GM12864 (cell line): ENCODE results near the gene FLOT1.

Experiments
- DNase-seq: peaks from one replicate; pipeline ENCODE4 v3.0.0-alpha.2; 2011; ENCODE audit warnings: low read depth
- H3K4me3 ChIP-seq: 2 replicates; pipeline ENCODE4 v1.5.1; 2011; ENCODE audit warnings: mild to moderate bottlenecking, low read depth, low read length, control low read depth
- TF ChIP-seq, protein P1 (sequence below): IDR thresholded peaks from 2 replicates; pipeline ENCODE4 v1.5.1; 2011; ENCODE audit warnings: low read depth, mild to moderate bottlenecking, moderate library complexity, low read length, control low read depth, inconsistent platforms; ENCODE audit errors: missing control alignments

FLOT1 gene

GRCh38 chr6:30749554-30750378 is 7.3 kb upstream of the FLOT1 start:
- DNase-seq = no peak
- no peak overlapping the region for H3K4me3 ChIP-seq

DNA sequence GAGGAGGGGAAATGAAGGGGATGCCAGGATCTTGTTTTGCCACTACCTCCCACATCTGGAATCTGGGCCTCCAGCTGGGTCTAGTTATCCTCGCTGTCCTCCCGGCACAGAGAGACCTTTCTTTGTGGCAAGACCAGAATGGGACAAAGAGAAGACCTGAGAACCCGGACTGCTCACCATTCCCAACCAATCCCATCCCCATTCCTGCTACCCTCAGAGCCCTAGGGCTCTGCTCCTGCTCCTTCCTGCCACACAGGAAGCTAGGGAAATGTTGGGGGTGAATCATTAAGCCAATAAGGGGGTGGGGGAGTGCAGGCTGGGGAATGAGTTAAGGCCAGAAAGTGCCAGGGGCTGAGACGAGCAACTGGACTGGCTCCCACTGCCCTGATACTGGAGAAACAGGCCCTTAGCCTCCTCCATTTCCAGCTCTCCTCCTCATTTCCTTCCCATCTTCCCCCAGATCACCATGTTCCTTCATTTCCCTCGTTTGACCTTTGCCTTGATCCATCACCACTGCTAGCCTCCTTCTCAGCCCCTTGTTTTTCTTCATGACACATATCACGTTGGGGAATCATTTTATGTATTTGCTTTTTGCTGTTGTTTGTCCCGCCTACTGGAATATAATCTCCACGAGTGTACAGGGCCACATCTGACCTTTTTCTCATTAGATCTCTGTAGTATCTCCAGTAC is 6.5 kb upstream of the FLOT1 start:
- TF ChIP-seq, protein P1, sequence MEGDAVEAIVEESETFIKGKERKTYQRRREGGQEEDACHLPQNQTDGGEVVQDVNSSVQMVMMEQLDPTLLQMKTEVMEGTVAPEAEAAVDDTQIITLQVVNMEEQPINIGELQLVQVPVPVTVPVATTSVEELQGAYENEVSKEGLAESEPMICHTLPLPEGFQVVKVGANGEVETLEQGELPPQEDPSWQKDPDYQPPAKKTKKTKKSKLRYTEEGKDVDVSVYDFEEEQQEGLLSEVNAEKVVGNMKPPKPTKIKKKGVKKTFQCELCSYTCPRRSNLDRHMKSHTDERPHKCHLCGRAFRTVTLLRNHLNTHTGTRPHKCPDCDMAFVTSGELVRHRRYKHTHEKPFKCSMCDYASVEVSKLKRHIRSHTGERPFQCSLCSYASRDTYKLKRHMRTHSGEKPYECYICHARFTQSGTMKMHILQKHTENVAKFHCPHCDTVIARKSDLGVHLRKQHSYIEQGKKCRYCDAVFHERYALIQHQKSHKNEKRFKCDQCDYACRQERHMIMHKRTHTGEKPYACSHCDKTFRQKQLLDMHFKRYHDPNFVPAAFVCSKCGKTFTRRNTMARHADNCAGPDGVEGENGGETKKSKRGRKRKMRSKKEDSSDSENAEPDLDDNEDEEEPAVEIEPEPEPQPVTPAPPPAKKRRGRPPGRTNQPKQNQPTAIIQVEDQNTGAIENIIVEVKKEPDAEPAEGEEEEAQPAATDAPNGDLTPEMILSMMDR = no peak
- no peak overlapping the region for H3K4me3 ChIP-seq
- DNase-seq = no peak

More at GRCh38 chr6:30749554-30750378, 7.3 kb upstream of the FLOT1 start:
- TF ChIP-seq, protein P1 = no peak

- DNase-seq = no peak
These were observed 5.6 kb upstream of the FLOT1 start for GRCh38 chr6:30747902-30748769.

DNA sequence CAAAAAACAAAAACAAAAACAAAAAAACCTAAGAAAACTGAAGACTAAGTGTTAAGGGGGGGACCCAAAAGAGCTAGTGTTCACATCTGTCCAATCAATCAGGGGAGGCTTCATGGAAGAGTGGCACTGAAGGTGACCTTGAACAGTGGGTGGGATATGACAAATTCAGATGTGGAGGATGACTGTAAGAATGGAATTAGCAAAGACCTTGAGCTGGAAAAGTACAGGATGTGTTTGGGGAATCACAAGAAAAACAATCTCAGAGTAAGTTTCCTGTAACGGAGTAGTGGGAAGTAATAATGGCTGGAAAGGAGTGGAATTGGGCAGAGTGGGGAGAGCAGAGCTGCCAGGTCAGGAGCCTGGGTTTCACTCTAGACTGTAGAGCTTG is 4.8 kb upstream of the FLOT1 start:
- TF ChIP-seq, protein P1 = no peak
- no peak overlapping the region for H3K4me3 ChIP-seq
- DNase-seq = no peak

More at GRCh38 chr6:30747902-30748769, 5.6 kb upstream of the FLOT1 start:
- TF ChIP-seq, protein P1 = no peak
- no peak overlapping the region for H3K4me3 ChIP-seq

DNA sequence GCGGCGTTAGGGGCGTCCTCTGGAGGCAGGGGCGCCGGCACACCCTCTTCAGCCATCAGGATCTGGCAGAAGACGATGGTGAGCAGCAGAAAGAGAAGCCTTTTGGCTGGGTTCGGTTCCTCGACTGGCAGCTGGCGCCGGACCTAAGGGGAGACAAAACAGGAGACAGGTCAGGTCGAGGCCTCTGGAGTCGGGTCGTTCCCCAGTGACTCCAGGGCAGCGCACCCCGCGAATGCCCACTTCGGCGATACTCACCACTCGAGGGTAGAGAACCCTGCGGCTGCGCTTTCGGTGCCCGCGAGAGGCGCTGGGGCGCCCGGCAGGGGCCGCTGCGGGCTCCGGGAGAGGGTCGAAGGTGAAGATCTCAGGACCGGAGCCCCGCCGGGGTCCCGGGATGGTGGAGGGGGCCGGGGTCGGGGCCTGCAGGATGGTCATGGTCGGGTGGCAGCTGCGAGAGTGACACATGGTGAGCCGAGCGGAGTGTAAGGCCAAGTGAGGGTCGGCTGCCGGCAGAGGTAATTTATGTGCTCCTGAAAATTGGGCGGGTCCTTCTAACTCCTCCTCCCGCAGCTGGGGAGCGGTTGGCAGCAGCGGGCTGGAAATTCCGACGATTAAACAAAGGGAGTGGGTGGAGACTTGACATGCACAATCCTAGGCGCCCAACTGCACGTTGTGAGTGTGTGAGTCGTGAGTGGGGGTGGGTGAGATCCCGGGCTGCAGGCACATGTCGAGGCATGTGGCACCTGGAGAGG is 1.7 kb upstream of the FLOT1 start, which contains the start of gene IER3:
Gene IER3, minus strand, starts transcription at position 494 of the 752 bp plus-strand sequence. Its CDS starts 29 bp downstream, at position 465.
- TF ChIP-seq, protein P1 = peak; percentile 75
- peak within 1 kb of the TSS; percentile 85 for H3K4me3 ChIP-seq
- DNase-seq = no peak
